Thoracic aorta (tissue), 2 donors: Measurements from ENCODE around the gene CHL1. TPM values are rescaled to one million over a fixed set of nuclear protein-coding genes. Genes with fewer than 3 reads are reported as not detected.

Experiments
- ATAC-seq: fragments of 150-250 bp; one replicate; pipeline ENCODE4 v1.8.0; 2017; ENCODE audit warnings: low read depth; ENCODE audit not compliant: insufficient number of reproducible peaks, low FRiP score
- DNase-seq: peaks from one replicate; pipeline ENCODE4 v3.0.0-alpha.2; 2020; ENCODE audit warnings: low spot score
- H3K27ac ChIP-seq, 2 donors: fragments of 200-600 bp; sonication (generic); 1 replicate in 1 of 2; 2 replicates in 1 of 2; pipeline ENCODE4 v1.5.1; 2016; ENCODE audit warnings: mild to moderate bottlenecking in 2 of 2, moderate library complexity in 2 of 2
- H3K27me3 ChIP-seq: fragments of 200-600 bp; sonication (generic); replicated peaks from 2 replicates; pipeline ENCODE4 v1.6.0; 2016; ENCODE audit warnings: mild to moderate bottlenecking; ENCODE audit not compliant: insufficient read depth
- H3K36me3 ChIP-seq: fragments of 200-600 bp; sonication (generic); one replicate; pipeline ENCODE4 v1.5.1; 2016
- H3K4me1 ChIP-seq, 2 donors: fragments of 200-600 bp; sonication (generic); 1 replicate in 1 of 2; 2 replicates in 1 of 2; pipeline versions ENCODE4 v1.5.1 to v1.6.0; 2016; ENCODE audit warnings: low read depth in 2 of 2, mild to moderate bottlenecking in 1 of 2; ENCODE audit not compliant: control insufficient read depth in 1 of 2
- H3K4me3 ChIP-seq: fragments of 200-600 bp; sonication (generic); 2 replicates; pipeline ENCODE4 v1.5.1; 2016; ENCODE audit warnings: mild to moderate bottlenecking
- H3K9me3 ChIP-seq: fragments of 200-600 bp; sonication (generic); 2 replicates; pipeline ENCODE4 v1.5.1; 2016
- total RNA-seq, 2 donors: library from RNA; depleted of rRNA; stranded (reverse); fragments of >200 nt; gene quantifications; one replicate each; pipeline versions ENCODE4 v1.1.0 to v1.2.3, GENCODE V29; 2016
- TF ChIP-seq, protein P1 (sequence below): fragments of 200-600 bp; sonication (generic); IDR thresholded peaks from one replicate; pipeline ENCODE4 v1.5.1; 2019; ENCODE audit warnings: antibody characterized with exemption

The CHL1 gene
- total RNA-seq, 2 donors from 2014 or later, result 2.0 to 7.5 TPM

DNA sequence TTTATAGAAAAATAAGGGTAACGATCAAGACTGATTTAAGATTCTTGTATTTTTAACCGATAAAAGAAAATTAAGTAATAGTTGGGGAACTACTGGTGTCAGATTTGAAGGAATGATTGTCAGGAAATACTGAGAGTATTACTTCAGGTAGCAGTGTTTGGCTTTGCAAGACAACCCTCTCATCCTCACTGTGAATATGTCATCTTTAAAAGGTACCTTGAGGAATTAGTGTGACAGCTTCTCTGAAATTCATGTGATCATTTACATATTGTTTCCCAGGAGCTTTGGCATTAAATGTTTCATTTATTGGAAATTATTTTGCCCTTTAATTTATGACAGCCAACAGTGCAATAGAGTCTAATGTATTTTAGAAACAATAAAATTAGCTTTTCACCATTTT lies 3.3 kb downstream of the CHL1 start:
- Histone ChIP-seq H3K36me3 (no peaks in the 10 kb centered on the region), H3K4me3 (no peak overlapping the region), H3K27me3 (no peaks in the 10 kb centered on the region), H3K27ac (no peak overlapping the region), H3K9me3 (no peaks in the 10 kb centered on the region), H3K4me1 (peaks cover 9 to 18% of the 10 kb centered on the region in 2 donors)
- no peak for ATAC-seq
- TF ChIP-seq, protein P1, sequence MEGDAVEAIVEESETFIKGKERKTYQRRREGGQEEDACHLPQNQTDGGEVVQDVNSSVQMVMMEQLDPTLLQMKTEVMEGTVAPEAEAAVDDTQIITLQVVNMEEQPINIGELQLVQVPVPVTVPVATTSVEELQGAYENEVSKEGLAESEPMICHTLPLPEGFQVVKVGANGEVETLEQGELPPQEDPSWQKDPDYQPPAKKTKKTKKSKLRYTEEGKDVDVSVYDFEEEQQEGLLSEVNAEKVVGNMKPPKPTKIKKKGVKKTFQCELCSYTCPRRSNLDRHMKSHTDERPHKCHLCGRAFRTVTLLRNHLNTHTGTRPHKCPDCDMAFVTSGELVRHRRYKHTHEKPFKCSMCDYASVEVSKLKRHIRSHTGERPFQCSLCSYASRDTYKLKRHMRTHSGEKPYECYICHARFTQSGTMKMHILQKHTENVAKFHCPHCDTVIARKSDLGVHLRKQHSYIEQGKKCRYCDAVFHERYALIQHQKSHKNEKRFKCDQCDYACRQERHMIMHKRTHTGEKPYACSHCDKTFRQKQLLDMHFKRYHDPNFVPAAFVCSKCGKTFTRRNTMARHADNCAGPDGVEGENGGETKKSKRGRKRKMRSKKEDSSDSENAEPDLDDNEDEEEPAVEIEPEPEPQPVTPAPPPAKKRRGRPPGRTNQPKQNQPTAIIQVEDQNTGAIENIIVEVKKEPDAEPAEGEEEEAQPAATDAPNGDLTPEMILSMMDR, result no peak
- DNase-seq, result no peak

GRCh38 chr3:200758-201325 lies 4.3 kb downstream of the CHL1 start:
- H3K27ac ChIP-seq, result no peak overlapping the region
- no peaks in the 10 kb centered on the region for H3K36me3 ChIP-seq
- no peak for DNase-seq
- H3K4me3 ChIP-seq, result no peak overlapping the region
- H3K27me3 ChIP-seq, result no peaks in the 10 kb centered on the region
- no peaks in the 10 kb centered on the region for H3K9me3 ChIP-seq
- TF ChIP-seq, protein P1, result no peak
- no peak for ATAC-seq
- peaks cover 9 to 18% of the 10 kb centered on the region in 2 donors for H3K4me1 ChIP-seq

DNA sequence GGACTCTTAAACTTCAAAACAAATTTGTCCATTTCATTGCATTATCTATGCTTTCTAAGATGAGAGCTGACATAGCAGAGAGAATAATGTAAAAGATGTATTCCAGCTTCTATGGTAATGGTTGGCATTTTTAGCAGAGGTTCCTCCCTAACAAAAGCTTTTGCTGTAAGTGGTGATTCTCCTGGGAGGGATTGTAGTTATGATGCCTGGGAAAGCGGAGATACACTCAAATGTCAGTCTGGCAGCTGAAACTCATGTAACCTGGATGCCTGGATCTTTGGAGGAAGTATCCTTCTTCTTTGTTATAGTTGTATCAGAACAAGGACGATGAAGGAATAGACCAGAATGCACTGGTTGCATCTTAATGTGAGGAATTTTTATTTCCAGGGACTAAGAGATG lies 7.5 kb downstream of the CHL1 start:
- H3K36me3 ChIP-seq, result no peaks in the 10 kb centered on the region
- TF ChIP-seq, protein P1, result no peak
- ATAC-seq (no peak), DNase-seq (no peak)
- no peaks in the 10 kb centered on the region for H3K9me3 ChIP-seq
- H3K27ac ChIP-seq, result no peak overlapping the region
- no peaks in the 10 kb centered on the region for H3K4me1 ChIP-seq
- no peaks in the 10 kb centered on the region for H3K27me3 ChIP-seq
- no peak overlapping the region for H3K4me3 ChIP-seq

GRCh38 chr3:207973-208372 lies 11.4 kb downstream of the CHL1 start:
- Histone ChIP-seq H3K9me3 (no peaks in the 10 kb centered on the region), H3K27me3 (no peaks in the 10 kb centered on the region), H3K4me3 (no peak overlapping the region), H3K27ac (no peak overlapping the region), H3K36me3 (no peaks in the 10 kb centered on the region), H3K4me1 (no peaks in the 10 kb centered on the region)
- no peak for DNase-seq
- TF ChIP-seq, protein P1, result no peak
- ATAC-seq, result no peak

GRCh38 chr3:210669-211068 lies 14.1 kb downstream of the CHL1 start:
- ATAC-seq (no peak), DNase-seq (no peak)
- H3K4me1 ChIP-seq, result no peaks in the 10 kb centered on the region
- TF ChIP-seq, protein P1, result no peak
- no peaks in the 10 kb centered on the region for H3K9me3 ChIP-seq
- H3K27ac ChIP-seq, result no peak overlapping the region
- no peaks in the 10 kb centered on the region for H3K36me3 ChIP-seq
- H3K27me3 ChIP-seq, result no peaks in the 10 kb centered on the region
- H3K4me3 ChIP-seq, result no peak overlapping the region
